CD14-positive monocyte (primary cell): ENCODE data around the gene CCR4. TPM values are rescaled to one million over a fixed set of nuclear protein-coding genes. Genes with fewer than 3 reads are reported as not detected.
"Not testable (repeated sequence)": the region's sequence is repeated elsewhere in the genome, so short reads cannot be mapped to it uniquely, and the experiment has no call there.

Experiments used
- DNase-seq, 3 donors: peaks; one replicate each; pipeline ENCODE4 v3.0.0-alpha.2; 2011 to 2022
- H2AFZ ChIP-seq: 2 replicates; pipeline ENCODE4 v1.6.0; 2012; ENCODE audit warnings: mild to moderate bottlenecking, low read depth, low read length, inconsistent platforms; ENCODE audit not compliant: insufficient read depth, poor library complexity, severe bottlenecking
- H3K27ac ChIP-seq, 2 donors: 1 replicate in 1 of 2; 2 replicates in 1 of 2; pipeline ENCODE4 v1.5.1; 2012 to 2013; ENCODE audit warnings: low read length in 2 of 2, control low read depth in 1 of 2, inconsistent platforms in 1 of 2, low read depth in 1 of 2, mild to moderate bottlenecking in 1 of 2
- H3K27me3 ChIP-seq, 2 donors: one replicate each; pipeline versions ENCODE4 v1.6.0 to v1.6.1; 2011 to 2013; ENCODE audit warnings: low read length in 2 of 2; ENCODE audit not compliant: control insufficient read depth in 2 of 2, insufficient read depth in 2 of 2
- H3K36me3 ChIP-seq, 2 donors: replicated peaks in 1 of 2; 1 replicate in 1 of 2; 2 replicates in 1 of 2; pipeline versions ENCODE4 v1.5.1 to v1.6.1; 2012 to 2013; ENCODE audit warnings: low read length in 2 of 2, control low read depth in 1 of 2, inconsistent platforms in 1 of 2, mild to moderate bottlenecking in 1 of 2; ENCODE audit not compliant: insufficient read depth in 2 of 2, control insufficient read depth in 1 of 2
- H3K4me1 ChIP-seq, 2 donors: 1 replicate in 1 of 2; 2 replicates in 1 of 2; pipeline versions ENCODE4 v1.5.1 to v1.6.1; 2012 to 2013; ENCODE audit warnings: low read length in 2 of 2, control low read depth in 1 of 2, inconsistent platforms in 1 of 2, mild to moderate bottlenecking in 1 of 2, moderate library complexity in 1 of 2; ENCODE audit not compliant: insufficient read depth in 2 of 2, control insufficient read depth in 1 of 2
- H3K4me2 ChIP-seq: replicated peaks from 2 replicates; pipeline ENCODE3; 2012; ENCODE audit warnings: low read length, moderate library complexity, mild to moderate bottlenecking; ENCODE audit not compliant: poor library complexity, severe bottlenecking; ENCODE audit errors: extremely low read depth
- H3K4me3 ChIP-seq, 3 experiments: fragments of 200-600 bp in 1 of 3; sonication (generic) in 1 of 3; replicated peaks in 1 of 3; 1 replicate in 2 of 3; 2 replicates in 1 of 3; pipeline ENCODE4 v1.5.1; 2011 to 2013; ENCODE audit warnings: low read length in 3 of 3, mild to moderate bottlenecking in 3 of 3, control low read depth in 2 of 3, low read depth in 2 of 3, inconsistent platforms in 1 of 3, moderate library complexity in 1 of 3
- H3K79me2 ChIP-seq: 2 replicates; pipeline ENCODE4 v1.6.0; 2012; ENCODE audit warnings: mild to moderate bottlenecking, control low read depth, inconsistent platforms, low read length, moderate library complexity; ENCODE audit not compliant: insufficient read depth
- H3K9ac ChIP-seq: 2 replicates; pipeline ENCODE4 v1.6.0; 2017; ENCODE audit warnings: low read length, mild to moderate bottlenecking; ENCODE audit not compliant: insufficient read depth, poor library complexity, severe bottlenecking
- H3K9me3 ChIP-seq, 2 donors: replicated peaks in 1 of 2; 1 replicate in 1 of 2; 2 replicates in 1 of 2; pipeline versions ENCODE4 v1.5.1 to v1.6.1; 2012 to 2013; ENCODE audit warnings: low read length in 2 of 2, control low read depth in 1 of 2; ENCODE audit not compliant: control insufficient read depth in 1 of 2, insufficient read depth in 1 of 2
- H4K20me1 ChIP-seq: 2 replicates; pipeline ENCODE4 v1.6.0; 2012; ENCODE audit warnings: mild to moderate bottlenecking, low read length, control low read depth, moderate library complexity; ENCODE audit not compliant: insufficient read depth
- H3K27ac Mint-ChIP-seq, 7 donors: one replicate each; pipeline ENCODE4 v1.8.0; 2020; ENCODE audit warnings: mild to moderate bottlenecking in 7 of 7, mixed read lengths in 7 of 7, moderate library complexity in 6 of 7, inconsistent platforms in 2 of 7
- H3K27me3 Mint-ChIP-seq, 3 donors: one replicate each; pipeline ENCODE4 v1.8.0; 2021 to 2022; ENCODE audit warnings: low read depth in 3 of 3, mild to moderate bottlenecking in 3 of 3, mixed read lengths in 3 of 3, moderate library complexity in 3 of 3, inconsistent platforms in 1 of 3
- H3K36me3 Mint-ChIP-seq, 2 donors: one replicate each; pipeline ENCODE4 v1.8.0; 2020; ENCODE audit warnings: mixed read lengths in 2 of 2, inconsistent platforms in 1 of 2, mild to moderate bottlenecking in 1 of 2
- H3K4me1 Mint-ChIP-seq: one replicate; pipeline ENCODE4 v1.8.0; 2020; ENCODE audit warnings: mild to moderate bottlenecking, mixed read lengths
- H3K4me3 Mint-ChIP-seq, 2 donors: one replicate each; pipeline ENCODE4 v1.8.0; 2020; ENCODE audit warnings: mild to moderate bottlenecking in 2 of 2, mixed read lengths in 2 of 2, moderate library complexity in 1 of 2
- H3K9me3 Mint-ChIP-seq, 7 donors: one replicate each; pipeline ENCODE4 v1.8.0; 2020 to 2022; ENCODE audit warnings: mixed read lengths in 7 of 7, mild to moderate bottlenecking in 6 of 7, moderate library complexity in 6 of 7, inconsistent platforms in 2 of 7
- WGBS: methylation state at CpG from one replicate; pipeline ENCODE4 v1.1.5; 2013; ENCODE audit warnings: missing lambda C conversion rate; ENCODE audit not compliant: insufficient coverage; 5-methylcytosine and 5-hydroxymethylcytosine counted together
- intact Hi-C, 2 donors: fragments of 100-400 bp; cut with micrococcal nuclease; formaldehyde crosslinking; loops; one replicate each; pipeline versions ENCODE4 v1.15.0 to v1.15.1; 2023
- polyA plus RNA-seq, 3 donors: library from polyadenylated mRNA; depleted of rRNA in 1 of 3; unstranded in 2 of 3; stranded (reverse) in 1 of 3; fragments of 300-500 nt in 2 of 3; fragments of >200 nt in 1 of 3; fragmentation: Illumina TruSeq in 2 of 3; gene quantifications; 1 replicate in 2 of 3; 2 replicates in 1 of 3; pipeline ENCODE4 v1.2.3, GENCODE V29; 2012 to 2021
- TF ChIP-seq, protein P1 (sequence below): fragments of 200-600 bp; IDR thresholded peaks from one replicate; pipeline ENCODE4 v1.8.0; 2022; ENCODE audit warnings: antibody characterized with exemption, mild to moderate bottlenecking

The CCR4 gene
- polyA plus RNA-seq, 3 donors: 0.04 TPM; not detected in 2

GRCh38 chr3:32922078-32922477 lies 29.4 kb upstream of the CCR4 start:
- no peaks in the 10 kb centered on the region for H3K36me3 Mint-ChIP-seq
- H3K4me1 Mint-ChIP-seq: no peaks in the 10 kb centered on the region
- Histone ChIP-seq H4K20me1 (no peaks in the 10 kb centered on the region), H3K27ac (no peak overlapping the region), H3K4me3 (no peak overlapping the region), H3K27me3 (no peaks in the 10 kb centered on the region), H2AFZ (no peak overlapping the region), H3K4me2 (no peak overlapping the region), H3K36me3 (no peaks in the 10 kb centered on the region), H3K4me1 (no peaks in the 10 kb centered on the region), H3K9ac (no peak overlapping the region), H3K79me2 (no peaks in the 10 kb centered on the region), H3K9me3 (peaks cover 5 to 18% of the 10 kb centered on the region in 2 donors)
- H3K27ac Mint-ChIP-seq: no peak overlapping the region
- peaks cover under 1 to 7% (median 3%) of the 10 kb centered on the region in 3 donors for H3K27me3 Mint-ChIP-seq
- intact Hi-C loops: no loop called here
- WGBS: 94% methylated on average over 5 of the region's 7 CpGs
- TF ChIP-seq, protein P1, sequence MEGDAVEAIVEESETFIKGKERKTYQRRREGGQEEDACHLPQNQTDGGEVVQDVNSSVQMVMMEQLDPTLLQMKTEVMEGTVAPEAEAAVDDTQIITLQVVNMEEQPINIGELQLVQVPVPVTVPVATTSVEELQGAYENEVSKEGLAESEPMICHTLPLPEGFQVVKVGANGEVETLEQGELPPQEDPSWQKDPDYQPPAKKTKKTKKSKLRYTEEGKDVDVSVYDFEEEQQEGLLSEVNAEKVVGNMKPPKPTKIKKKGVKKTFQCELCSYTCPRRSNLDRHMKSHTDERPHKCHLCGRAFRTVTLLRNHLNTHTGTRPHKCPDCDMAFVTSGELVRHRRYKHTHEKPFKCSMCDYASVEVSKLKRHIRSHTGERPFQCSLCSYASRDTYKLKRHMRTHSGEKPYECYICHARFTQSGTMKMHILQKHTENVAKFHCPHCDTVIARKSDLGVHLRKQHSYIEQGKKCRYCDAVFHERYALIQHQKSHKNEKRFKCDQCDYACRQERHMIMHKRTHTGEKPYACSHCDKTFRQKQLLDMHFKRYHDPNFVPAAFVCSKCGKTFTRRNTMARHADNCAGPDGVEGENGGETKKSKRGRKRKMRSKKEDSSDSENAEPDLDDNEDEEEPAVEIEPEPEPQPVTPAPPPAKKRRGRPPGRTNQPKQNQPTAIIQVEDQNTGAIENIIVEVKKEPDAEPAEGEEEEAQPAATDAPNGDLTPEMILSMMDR: no peak
- H3K9me3 Mint-ChIP-seq: peaks cover 8 to 20% (median 11%) of the 10 kb centered on the region in 7 donors
- no peak for DNase-seq
- H3K4me3 Mint-ChIP-seq: no peak overlapping the region

DNA sequence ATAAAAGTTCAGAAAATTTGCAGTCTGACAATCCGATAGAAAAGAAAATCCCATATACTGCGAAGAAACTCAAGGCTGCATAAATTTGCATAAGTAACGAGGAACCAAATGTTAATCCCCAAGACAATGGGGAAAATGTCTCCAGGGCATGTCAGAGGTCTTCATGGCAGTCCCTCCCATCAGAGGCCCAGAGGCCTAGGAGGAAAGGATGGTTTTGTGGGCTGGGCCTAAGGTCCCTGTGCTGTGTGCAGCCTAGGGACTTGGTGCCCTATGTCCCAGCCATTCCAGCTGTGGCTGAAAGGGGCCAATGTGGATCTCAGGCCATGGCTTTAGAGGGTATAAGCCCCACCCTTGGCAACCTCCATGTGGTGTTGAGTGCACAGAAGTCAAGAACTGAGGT lies 21.3 kb upstream of the CCR4 start:
- no peaks in the 10 kb centered on the region for H3K9me3 ChIP-seq
- no peaks in the 10 kb centered on the region for H3K4me1 Mint-ChIP-seq
- no peaks in the 10 kb centered on the region for H3K4me1 ChIP-seq
- TF ChIP-seq, protein P1: no peak
- peaks cover 0 to 7% (median 2%) of the 10 kb centered on the region in 7 donors for H3K9me3 Mint-ChIP-seq
- H3K36me3 Mint-ChIP-seq: no peaks in the 10 kb centered on the region
- no peaks in the 10 kb centered on the region for H3K36me3 ChIP-seq
- H3K4me3 Mint-ChIP-seq: no peak overlapping the region
- H3K27me3 ChIP-seq: no peaks in the 10 kb centered on the region
- WGBS: 100% methylated on average over 2 of the region's 3 CpGs
- no peak overlapping the region for H3K27ac Mint-ChIP-seq
- H4K20me1 ChIP-seq: no peaks in the 10 kb centered on the region
- no peak for DNase-seq
- H3K4me2 ChIP-seq: no peak overlapping the region
- peaks cover 0 to 8% (median 5%) of the 10 kb centered on the region in 3 donors for H3K27me3 Mint-ChIP-seq
- H3K27ac ChIP-seq: no peak overlapping the region
- H3K9ac ChIP-seq: no peak overlapping the region
- H3K4me3 ChIP-seq: no peak overlapping the region
- intact Hi-C loops: loop anchor here in 1 of 2 donors (5.0 kb wide), 1 partner anchor 198 kb away; no protein-coding TSS in a partner anchor
- no peak overlapping the region for H2AFZ ChIP-seq
- H3K79me2 ChIP-seq: no peaks in the 10 kb centered on the region

- not testable (repeated sequence) for H3K27me3 ChIP-seq, DNase-seq, H3K4me2 ChIP-seq, H4K20me1 ChIP-seq, H3K27ac Mint-ChIP-seq, H3K36me3 Mint-ChIP-seq, H2AFZ ChIP-seq, H3K4me1 Mint-ChIP-seq, H3K9me3 ChIP-seq, H3K27ac ChIP-seq, H3K27me3 Mint-ChIP-seq, H3K79me2 ChIP-seq, H3K9me3 Mint-ChIP-seq, H3K4me1 ChIP-seq, H3K4me3 ChIP-seq, H3K4me3 Mint-ChIP-seq, H3K36me3 ChIP-seq, H3K9ac ChIP-seq
- intact Hi-C loops: loop anchor here in 1 of 2 donors (5.0 kb wide), 1 partner anchor 199 kb away; no protein-coding TSS in a partner anchor
- WGBS: 100% methylated on average over 2 of the region's 2 CpGs
These were observed 20.2 kb upstream of the CCR4 start for GRCh38 chr3:32931273-32931672.
